ENCODE measurements around the gene TMTC2.

GRCh38 chr12:82698708-82699564 lies 12.2 kb downstream of the TMTC2 start:
- TF ChIP-seq CTCF (IDR thresholded peaks at IDR 0.05): no peak
- no peak for TF ChIP-seq EZH2phosphoT487 (IDR thresholded peaks at IDR 0.05)
- no peak for TF ChIP-seq EZH2 (IDR thresholded peaks at IDR 0.05)
